Neural cell (in vitro differentiated cells): ENCODE results near the gene KIZ. TPM values are rescaled to one million over a fixed set of nuclear protein-coding genes. Genes with fewer than 3 reads are reported as not detected.

ENCODE experiments used
- H2AFZ ChIP-seq: fragments of 200-600, 300-800 bp; sonication (generic), shearing (Covaris generic); 2 replicates; pipeline ENCODE4 v1.6.0; 2014; ENCODE audit warnings: low read depth, mild to moderate bottlenecking, antibody characterized with exemption, low read length, moderate library complexity
- H3F3A ChIP-seq: fragments of 200-600 bp; shearing (Covaris generic); 2 replicates; pipeline ENCODE4 v1.6.1; 2016; ENCODE audit warnings: mild to moderate bottlenecking, moderate library complexity, mixed read lengths, antibody characterized with exemption, low read length; ENCODE audit not compliant: insufficient read depth, poor library complexity, severe bottlenecking
- H3K27ac ChIP-seq: fragments of 200-600, 300-800 bp; sonication (generic), shearing (Covaris generic); 2 replicates; pipeline ENCODE4 v1.5.1; 2014; ENCODE audit warnings: mild to moderate bottlenecking, low read length, moderate library complexity
- H3K27me3 ChIP-seq: fragments of 300-800, 200-600 bp; sonication (generic), shearing (Covaris generic); 2 replicates; pipeline ENCODE4 v1.6.0; 2014; ENCODE audit warnings: mild to moderate bottlenecking, low read depth, low read length, moderate library complexity; ENCODE audit not compliant: insufficient read depth
- H3K36me3 ChIP-seq: fragments of 300-800, 200-600 bp; sonication (generic), shearing (Covaris generic); 2 replicates; pipeline ENCODE4 v1.5.1; 2014; ENCODE audit warnings: mild to moderate bottlenecking, antibody characterized with exemption, low read length, moderate library complexity; ENCODE audit not compliant: insufficient read depth
- H3K4me2 ChIP-seq: fragments of 300-800, 200-600 bp; sonication (generic), shearing (Covaris generic); 2 replicates; pipeline ENCODE4 v1.6.0; 2014; ENCODE audit warnings: mild to moderate bottlenecking, low read length
- H3K4me3 ChIP-seq: fragments of 300-800, 200-600 bp; sonication (generic), shearing (Covaris generic); 2 replicates; pipeline ENCODE4 v1.5.1; 2014; ENCODE audit warnings: mild to moderate bottlenecking, low read length, moderate library complexity
- H3K79me2 ChIP-seq: fragments of 200-600 bp; shearing (Covaris generic); replicated peaks from 2 replicates; pipeline ENCODE4 v1.6.0; 2014; ENCODE audit warnings: mild to moderate bottlenecking, low read length, moderate library complexity; ENCODE audit not compliant: insufficient read depth
- H3K9ac ChIP-seq: fragments of 300-800, 200-600 bp; sonication (generic), shearing (Covaris generic); 2 replicates; pipeline ENCODE4 v1.6.1; 2016; ENCODE audit warnings: mild to moderate bottlenecking, low read length, mixed read lengths
- H3K9me2 ChIP-seq: fragments of 200-600 bp; shearing (Covaris generic); 2 replicates; pipeline ENCODE4 v1.6.1; 2016; ENCODE audit warnings: mild to moderate bottlenecking, low read length, mixed read lengths; ENCODE audit not compliant: insufficient read depth
- H3K9me3 ChIP-seq: fragments of 200-600, 300-800 bp; sonication (generic), shearing (Covaris generic); 2 replicates; pipeline ENCODE4 v1.6.1; 2016; ENCODE audit warnings: mild to moderate bottlenecking, mixed run types, low read length, moderate library complexity, mixed read lengths
- H4K20me1 ChIP-seq: fragments of 200-600 bp; shearing (Covaris generic); 2 replicates; pipeline ENCODE4 v1.6.1; 2016; ENCODE audit warnings: mild to moderate bottlenecking, mixed run types; ENCODE audit not compliant: insufficient read depth
- EP300 ChIP-seq: fragments of 450-650 bp; conservative IDR thresholded peaks from 2 replicates; pipeline ENCODE4 v1.6.1; 2014; ENCODE audit warnings: antibody characterized with exemption, mild to moderate bottlenecking, moderate library complexity; ENCODE audit not compliant: poor library complexity, severe bottlenecking
- EZH2 ChIP-seq: fragments of 200-600, 300-800 bp; shearing (Covaris generic), sonication (generic); IDR thresholded peaks from 2 replicates; pipeline ENCODE4 v1.6.1; 2014; ENCODE audit warnings: antibody characterized with exemption, low read length, borderline replicate concordance, mild to moderate bottlenecking; ENCODE audit not compliant: insufficient read depth, poor library complexity, severe bottlenecking
- MXI1 ChIP-seq: fragments of 450-650 bp; conservative IDR thresholded peaks from 2 replicates; pipeline ENCODE4 v1.6.1; 2014; ENCODE audit warnings: antibody characterized with exemption, mild to moderate bottlenecking; ENCODE audit not compliant: poor library complexity, severe bottlenecking
- POLR2AphosphoS5 ChIP-seq: IDR thresholded peaks from 2 replicates; pipeline ENCODE4 v1.6.1; 2012
- RAD21 ChIP-seq: fragments of 450-650 bp; conservative IDR thresholded peaks from 2 replicates; pipeline ENCODE4 v1.6.1; 2014; ENCODE audit warnings: antibody characterized with exemption, mild to moderate bottlenecking, moderate library complexity
- SMC3 ChIP-seq: fragments of 450-650 bp; conservative IDR thresholded peaks from 2 replicates; pipeline ENCODE4 v1.6.1; 2014; ENCODE audit warnings: antibody characterized with exemption, mild to moderate bottlenecking, moderate library complexity; ENCODE audit not compliant: poor library complexity
- TAF1 ChIP-seq: IDR thresholded peaks from 2 replicates; pipeline ENCODE4 v1.6.1; 2012; ENCODE audit warnings: low read depth
- polyA plus RNA-seq: library from polyadenylated mRNA; depleted of rRNA; stranded (reverse); fragments of >200 nt; gene quantifications from 2 replicates; pipeline ENCODE4 v1.2.3, GENCODE V29; 2014
- TF ChIP-seq, protein P1 (sequence below): fragments of 450-650 bp; IDR thresholded peaks from 2 replicates; pipeline ENCODE4 v1.5.1; 2014; ENCODE audit warnings: antibody characterized with exemption, mild to moderate bottlenecking, moderate library complexity; ENCODE audit not compliant: poor library complexity, severe bottlenecking
- TF ChIP-seq, protein P2 (sequence below): IDR thresholded peaks from 2 replicates; pipeline ENCODE4 v1.6.1; 2012; ENCODE audit warnings: borderline replicate concordance

KIZ gene
- polyA plus RNA-seq, 1 donor from 2014 or later, result 3.6 TPM

DNA sequence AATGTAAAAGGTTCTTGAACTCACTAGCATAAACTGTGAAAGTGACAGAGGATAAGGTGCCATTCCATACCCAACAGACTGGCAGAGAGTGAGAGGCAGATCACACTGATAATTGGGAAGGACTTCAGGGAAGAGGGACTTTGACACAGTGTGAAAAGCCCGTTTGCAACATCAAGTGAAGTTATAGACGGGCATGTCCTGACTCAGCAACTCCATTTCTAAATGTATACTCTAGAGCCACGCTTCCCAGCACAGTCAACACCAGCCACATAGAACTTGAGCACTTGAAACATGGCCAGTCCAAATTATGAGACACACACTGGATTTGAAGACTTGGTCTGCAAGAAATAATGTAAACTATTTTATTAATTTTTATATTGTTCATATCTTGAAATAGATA is 131.3 kb downstream of the KIZ start:
- TF ChIP-seq RAD21 (no peak), POLR2AphosphoS5 (no peak), EP300 (no peak), TAF1 (no peak), SMC3 (no peak), EZH2 (no peak), MXI1 (no peak)
- TF ChIP-seq, protein P1, sequence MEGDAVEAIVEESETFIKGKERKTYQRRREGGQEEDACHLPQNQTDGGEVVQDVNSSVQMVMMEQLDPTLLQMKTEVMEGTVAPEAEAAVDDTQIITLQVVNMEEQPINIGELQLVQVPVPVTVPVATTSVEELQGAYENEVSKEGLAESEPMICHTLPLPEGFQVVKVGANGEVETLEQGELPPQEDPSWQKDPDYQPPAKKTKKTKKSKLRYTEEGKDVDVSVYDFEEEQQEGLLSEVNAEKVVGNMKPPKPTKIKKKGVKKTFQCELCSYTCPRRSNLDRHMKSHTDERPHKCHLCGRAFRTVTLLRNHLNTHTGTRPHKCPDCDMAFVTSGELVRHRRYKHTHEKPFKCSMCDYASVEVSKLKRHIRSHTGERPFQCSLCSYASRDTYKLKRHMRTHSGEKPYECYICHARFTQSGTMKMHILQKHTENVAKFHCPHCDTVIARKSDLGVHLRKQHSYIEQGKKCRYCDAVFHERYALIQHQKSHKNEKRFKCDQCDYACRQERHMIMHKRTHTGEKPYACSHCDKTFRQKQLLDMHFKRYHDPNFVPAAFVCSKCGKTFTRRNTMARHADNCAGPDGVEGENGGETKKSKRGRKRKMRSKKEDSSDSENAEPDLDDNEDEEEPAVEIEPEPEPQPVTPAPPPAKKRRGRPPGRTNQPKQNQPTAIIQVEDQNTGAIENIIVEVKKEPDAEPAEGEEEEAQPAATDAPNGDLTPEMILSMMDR, result no peak
- TF ChIP-seq, protein P2, sequence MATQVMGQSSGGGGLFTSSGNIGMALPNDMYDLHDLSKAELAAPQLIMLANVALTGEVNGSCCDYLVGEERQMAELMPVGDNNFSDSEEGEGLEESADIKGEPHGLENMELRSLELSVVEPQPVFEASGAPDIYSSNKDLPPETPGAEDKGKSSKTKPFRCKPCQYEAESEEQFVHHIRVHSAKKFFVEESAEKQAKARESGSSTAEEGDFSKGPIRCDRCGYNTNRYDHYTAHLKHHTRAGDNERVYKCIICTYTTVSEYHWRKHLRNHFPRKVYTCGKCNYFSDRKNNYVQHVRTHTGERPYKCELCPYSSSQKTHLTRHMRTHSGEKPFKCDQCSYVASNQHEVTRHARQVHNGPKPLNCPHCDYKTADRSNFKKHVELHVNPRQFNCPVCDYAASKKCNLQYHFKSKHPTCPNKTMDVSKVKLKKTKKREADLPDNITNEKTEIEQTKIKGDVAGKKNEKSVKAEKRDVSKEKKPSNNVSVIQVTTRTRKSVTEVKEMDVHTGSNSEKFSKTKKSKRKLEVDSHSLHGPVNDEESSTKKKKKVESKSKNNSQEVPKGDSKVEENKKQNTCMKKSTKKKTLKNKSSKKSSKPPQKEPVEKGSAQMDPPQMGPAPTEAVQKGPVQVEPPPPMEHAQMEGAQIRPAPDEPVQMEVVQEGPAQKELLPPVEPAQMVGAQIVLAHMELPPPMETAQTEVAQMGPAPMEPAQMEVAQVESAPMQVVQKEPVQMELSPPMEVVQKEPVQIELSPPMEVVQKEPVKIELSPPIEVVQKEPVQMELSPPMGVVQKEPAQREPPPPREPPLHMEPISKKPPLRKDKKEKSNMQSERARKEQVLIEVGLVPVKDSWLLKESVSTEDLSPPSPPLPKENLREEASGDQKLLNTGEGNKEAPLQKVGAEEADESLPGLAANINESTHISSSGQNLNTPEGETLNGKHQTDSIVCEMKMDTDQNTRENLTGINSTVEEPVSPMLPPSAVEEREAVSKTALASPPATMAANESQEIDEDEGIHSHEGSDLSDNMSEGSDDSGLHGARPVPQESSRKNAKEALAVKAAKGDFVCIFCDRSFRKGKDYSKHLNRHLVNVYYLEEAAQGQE, result no peak
- H3K79me2 ChIP-seq, result no peaks in the 10 kb centered on the region
- no peaks in the 10 kb centered on the region for H3K9me2 ChIP-seq
- no peak overlapping the region for H3K4me2 ChIP-seq
- H3K4me3 ChIP-seq, result no peak overlapping the region
- no peak overlapping the region for H3K9ac ChIP-seq
- H2AFZ ChIP-seq, result no peak overlapping the region
- no peaks in the 10 kb centered on the region for H3K27me3 ChIP-seq
- no peaks in the 10 kb centered on the region for H3K36me3 ChIP-seq
- H3K9me3 ChIP-seq, result no peaks in the 10 kb centered on the region
- no peak overlapping the region for H3K27ac ChIP-seq
- no peaks in the 10 kb centered on the region for H3F3A ChIP-seq
- H4K20me1 ChIP-seq, result no peaks in the 10 kb centered on the region

DNA sequence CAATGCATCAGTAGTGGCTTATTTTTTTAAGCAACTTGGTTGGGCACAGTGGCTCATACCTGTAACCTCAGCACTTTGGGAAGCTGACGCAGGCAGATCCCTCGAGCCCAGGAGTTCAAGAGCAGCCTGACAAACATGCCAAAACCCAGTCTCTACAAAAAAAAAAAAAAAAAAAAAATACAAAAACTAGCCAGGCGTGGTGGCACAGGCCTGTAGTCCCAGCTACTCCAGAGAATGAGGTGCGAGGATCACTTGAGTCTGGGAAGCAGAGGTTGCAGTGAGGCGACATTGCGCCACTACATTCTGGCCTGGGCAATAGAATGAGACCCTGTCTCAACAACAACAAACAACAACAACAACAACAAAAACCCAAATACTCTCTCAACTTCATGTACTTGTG is 132.5 kb downstream of the KIZ start:
- Histone ChIP-seq H2AFZ (no peak overlapping the region), H3F3A (no peaks in the 10 kb centered on the region), H3K9me3 (no peaks in the 10 kb centered on the region), H3K27me3 (no peaks in the 10 kb centered on the region), H3K9me2 (no peaks in the 10 kb centered on the region), H3K4me3 (no peak overlapping the region), H4K20me1 (no peaks in the 10 kb centered on the region), H3K79me2 (no peaks in the 10 kb centered on the region), H3K4me2 (no peak overlapping the region), H3K27ac (no peak overlapping the region), H3K9ac (no peak overlapping the region), H3K36me3 (no peaks in the 10 kb centered on the region)
- TF ChIP-seq POLR2AphosphoS5 (no peak), MXI1 (no peak), EP300 (no peak), SMC3 (no peak), TAF1 (no peak), RAD21 (no peak), EZH2 (no peak)
- TF ChIP-seq, protein P1, result no peak
- TF ChIP-seq, protein P2, result no peak
